Activated CD8-positive, alpha-beta memory T cell treated with anti-CD3 and anti-CD28 coated beads, Interleukin-2, amount 10 ng/mL, durations not matched to agents 7 days and 5 days (primary cell): ENCODE data around the gene FES. TPM values are rescaled to one million over a fixed set of nuclear protein-coding genes. Genes with fewer than 3 reads are reported as not detected.
A peak's percentile ranks its signal among the peaks of the same experiment; 100 is the strongest.

ENCODE experiments used
- ATAC-seq: fragments of 150-1000 bp; cut with Tn5 transposase; one replicate; pipeline ENCODE4 v1.10.0; 2021; ENCODE audit warnings: moderate library complexity
- CTCF ChIA-PET: fragments of 350-600 bp; sonication (Branson Sonifier 250); formaldehyde crosslinking; loops from one replicate; lab custom pipeline; 2021; ENCODE audit warnings: antibody characterized with exemption; lab: Charles Lee
- DNase-seq: peaks from one replicate; pipeline ENCODE4 v3.0.0-alpha.2; 2020
- H3K27ac Mint-ChIP-seq: one replicate; pipeline ENCODE4 v1.8.0; 2021; ENCODE audit warnings: mild to moderate bottlenecking, mixed read lengths
- H3K27me3 Mint-ChIP-seq: one replicate; pipeline ENCODE4 v1.8.0; 2021; ENCODE audit warnings: mixed read lengths
- H3K36me3 Mint-ChIP-seq: one replicate; pipeline ENCODE4 v1.8.0; 2021; ENCODE audit warnings: mild to moderate bottlenecking, mixed read lengths
- H3K4me1 Mint-ChIP-seq: one replicate; pipeline ENCODE4 v1.8.0; 2021; ENCODE audit warnings: mixed read lengths
- H3K4me3 Mint-ChIP-seq: one replicate; pipeline ENCODE4 v1.8.0; 2021; ENCODE audit warnings: mild to moderate bottlenecking, moderate library complexity, mixed read lengths
- H3K9me3 Mint-ChIP-seq: one replicate; pipeline ENCODE4 v1.8.0; 2022; ENCODE audit warnings: low read depth, mixed read lengths
- total RNA-seq, 2 experiments: library from RNA; stranded (reverse); gene quantifications; one replicate each; pipeline ENCODE4 v1.2.3, GENCODE V29; 2021

Gene FES
- total RNA-seq, 2 experiments from 2014 or later: 55.7 to 61.2 TPM

GRCh38 chr15:90864507-90864906 lies 19.8 kb upstream of the FES start:
- CTCF ChIA-PET: no interaction called here

GRCh38 chr15:90865702-90866101 lies 18.6 kb upstream of the FES start:
- H3K36me3 Mint-ChIP-seq: peaks cover 8% of the 10 kb centered on the region
- DNase-seq: no peak
- H3K4me3 Mint-ChIP-seq: no peak overlapping the region
- no peaks in the 10 kb centered on the region for H3K27me3 Mint-ChIP-seq
- no peak for ATAC-seq
- no peaks in the 10 kb centered on the region for H3K9me3 Mint-ChIP-seq
- H3K27ac Mint-ChIP-seq: peak overlapping the region; percentile 17
- peaks cover 65% of the 10 kb centered on the region for H3K4me1 Mint-ChIP-seq
- CTCF ChIA-PET: interaction anchor here (0.7 kb wide), 1 partner anchor 48 kb away, joined by 3 read pairs; no protein-coding TSS in a partner anchor

More at GRCh38 chr15:90864507-90864906, 19.8 kb upstream of the FES start:
- H3K36me3 Mint-ChIP-seq: peaks cover 2% of the 10 kb centered on the region
- ATAC-seq (no peak), DNase-seq (no peak)
- no peaks in the 10 kb centered on the region for H3K27me3 Mint-ChIP-seq
- no peak overlapping the region for H3K27ac Mint-ChIP-seq
- no peaks in the 10 kb centered on the region for H3K9me3 Mint-ChIP-seq
- H3K4me3 Mint-ChIP-seq: no peak overlapping the region
- peaks cover 61% of the 10 kb centered on the region for H3K4me1 Mint-ChIP-seq

GRCh38 chr15:90866161-90866715 lies 18.1 kb upstream of the FES start:
- H3K4me3 Mint-ChIP-seq: no peak overlapping the region
- CTCF ChIA-PET: no interaction called here
- no peak for DNase-seq
- no peaks in the 10 kb centered on the region for H3K9me3 Mint-ChIP-seq
- no peaks in the 10 kb centered on the region for H3K27me3 Mint-ChIP-seq
- ATAC-seq: no peak
- peaks cover 10% of the 10 kb centered on the region for H3K36me3 Mint-ChIP-seq
- H3K4me1 Mint-ChIP-seq: peaks cover 64% of the 10 kb centered on the region
- H3K27ac Mint-ChIP-seq: no peak overlapping the region

GRCh38 chr15:90866800-90867199 lies 17.5 kb upstream of the FES start:
- Mint-ChIP-seq H3K9me3 (no peaks in the 10 kb centered on the region), H3K4me3 (no peak overlapping the region), H3K27me3 (no peaks in the 10 kb centered on the region), H3K36me3 (peaks cover 9% of the 10 kb centered on the region), H3K27ac (no peak overlapping the region), H3K4me1 (peaks cover 60% of the 10 kb centered on the region)
- no peak for ATAC-seq
- CTCF ChIA-PET: interaction anchor here (2.0 kb wide), 1 partner anchor 19 kb away, joined by 13 read pairs; no protein-coding TSS in a partner anchor
- DNase-seq: no peak

- no peak for DNase-seq
- H3K4me1 Mint-ChIP-seq: peaks cover 49% of the 10 kb centered on the region
- CTCF ChIA-PET: interaction anchor here (1.0 to 2.0 kb wide), 7 partner anchors 9 to 220 kb away, joined by 3 to 13 read pairs (median 4); partner anchors contain the start of gene HDDC3
Observed at GRCh38 chr15:90868261-90868689, 16.0 kb upstream of the FES start, which contains the start of gene FURIN. TSS of gene FURIN (plus strand) at chr15:90868588. CDS start at chr15:90875741, 7,153 bp downstream.

GRCh38 chr15:90869140-90869541 lies 15.2 kb upstream of the FES start:
- peak overlapping the region; percentile 86 for H3K27ac Mint-ChIP-seq
- peaks cover 29% of the 10 kb centered on the region for H3K36me3 Mint-ChIP-seq
- no peaks in the 10 kb centered on the region for H3K9me3 Mint-ChIP-seq
- no peaks in the 10 kb centered on the region for H3K27me3 Mint-ChIP-seq
- ATAC-seq: no peak
- H3K4me1 Mint-ChIP-seq: peaks cover 44% of the 10 kb centered on the region
- no peak for DNase-seq
- CTCF ChIA-PET: interaction anchor here (0.8 to 2.3 kb wide), 3 partner anchors 17 to 63 kb away, joined by 3 to 10 read pairs (median 4); partner anchors contain the start of gene HDDC3
- peak overlapping the region; percentile 83 for H3K4me3 Mint-ChIP-seq

More at GRCh38 chr15:90868261-90868689, 16.0 kb upstream of the FES start, which contains the start of gene FURIN:
- peak within 1 kb of the TSS; percentile 86 for H3K27ac Mint-ChIP-seq
- no peaks in the 10 kb centered on the region for H3K9me3 Mint-ChIP-seq
- H3K4me3 Mint-ChIP-seq: peak within 1 kb of the TSS; percentile 83
- peaks cover 20% of the 10 kb centered on the region for H3K36me3 Mint-ChIP-seq
- H3K27me3 Mint-ChIP-seq: no peaks in the 10 kb centered on the region
- no peak for ATAC-seq

GRCh38 chr15:90869601-90870353 lies 14.5 kb upstream of the FES start:
- Mint-ChIP-seq H3K36me3 (peaks cover 34% of the 10 kb centered on the region), H3K4me3 (peak overlapping the region; percentile 83), H3K9me3 (no peaks in the 10 kb centered on the region), H3K27ac (peak overlapping the region; percentile 86), H3K27me3 (no peaks in the 10 kb centered on the region), H3K4me1 (peaks cover 49% of the 10 kb centered on the region)
- CTCF ChIA-PET: interaction anchor here (0.8 to 2.4 kb wide), 10 partner anchors 12 to 65 kb away, joined by 3 to 10 read pairs (median 5); partner anchors contain the start of gene MAN2A2
- DNase-seq (peak; percentile 70), ATAC-seq (peak; percentile 37)

GRCh38 chr15:90870354-90871138 lies 13.8 kb upstream of the FES start:
- peak; percentile 41 for ATAC-seq
- Mint-ChIP-seq H3K27ac (peak overlapping the region; percentile 86), H3K4me3 (peak overlapping the region; percentile 83), H3K4me1 (peaks cover 57% of the 10 kb centered on the region), H3K9me3 (no peaks in the 10 kb centered on the region), H3K36me3 (peaks cover 41% of the 10 kb centered on the region), H3K27me3 (no peaks in the 10 kb centered on the region)
- CTCF ChIA-PET: interaction anchor here (0.8 to 2.4 kb wide), 11 partner anchors 13 to 481 kb away, joined by 3 to 10 read pairs (median 4); partner anchors contain the start of gene MAN2A2
- DNase-seq: no peak

- DNase-seq: no peak
- Mint-ChIP-seq H3K4me3 (peak overlapping the region; percentile 83), H3K9me3 (no peaks in the 10 kb centered on the region), H3K27ac (peak overlapping the region; percentile 86), H3K27me3 (no peaks in the 10 kb centered on the region), H3K36me3 (peaks cover 48% of the 10 kb centered on the region), H3K4me1 (peaks cover 60% of the 10 kb centered on the region)
- peak; percentile 38 for ATAC-seq
- CTCF ChIA-PET: interaction anchor here (0.8 to 2.4 kb wide), 12 partner anchors 13 to 482 kb away, joined by 3 to 10 read pairs (median 4); partner anchors contain the start of gene MAN2A2
Observed at GRCh38 chr15:90871139-90871715, 13.1 kb upstream of the FES start.

- peak overlapping the region; percentile 95 for H3K4me3 Mint-ChIP-seq
- H3K4me1 Mint-ChIP-seq: peaks cover 63% of the 10 kb centered on the region
- peaks cover 55% of the 10 kb centered on the region for H3K36me3 Mint-ChIP-seq
- peak overlapping the region; percentile 91 for H3K27ac Mint-ChIP-seq
- CTCF ChIA-PET: interaction anchor here (0.9 to 2.4 kb wide), 7 partner anchors 14 to 208 kb away, joined by 3 to 8 read pairs (median 6); partner anchors contain the start of gene MAN2A2
- ATAC-seq (peak; percentile 17), DNase-seq (no peak)
- H3K27me3 Mint-ChIP-seq: no peaks in the 10 kb centered on the region
- no peaks in the 10 kb centered on the region for H3K9me3 Mint-ChIP-seq
Observed at GRCh38 chr15:90871716-90872485, 12.4 kb upstream of the FES start.

- Mint-ChIP-seq H3K27me3 (no peaks in the 10 kb centered on the region), H3K9me3 (no peaks in the 10 kb centered on the region), H3K4me3 (peak overlapping the region; percentile 95), H3K4me1 (peaks cover 67% of the 10 kb centered on the region), H3K27ac (peak overlapping the region; percentile 91), H3K36me3 (peaks cover 62% of the 10 kb centered on the region)
- CTCF ChIA-PET: interaction anchor here (1.7 to 3.1 kb wide), 2 partner anchors 13 to 20 kb away, joined by 4 to 20 read pairs; no protein-coding TSS in a partner anchor
- ATAC-seq (peak; percentile 18), DNase-seq (no peak)
Observed at GRCh38 chr15:90872486-90873184, 11.7 kb upstream of the FES start.
